Activated CD4-positive, alpha-beta T cell treated with anti-CD3 and anti-CD28 coated beads, Interleukin-2, amount 10 ng/mL, durations not matched to agents 7 days and 5 days (primary cell): ENCODE measurements around the gene XXYLT1. TPM values are rescaled to one million over a fixed set of nuclear protein-coding genes. Genes with fewer than 3 reads are reported as not detected.
"Not testable (repeated sequence)": the region's sequence is repeated elsewhere in the genome, so short reads cannot be mapped to it uniquely, and the experiment has no call there.

Source experiments
- CTCF ChIA-PET: fragments of 350-600 bp; sonication (Branson Sonifier 250); formaldehyde crosslinking; loops from one replicate; lab custom pipeline; 2021; ENCODE audit warnings: antibody characterized with exemption; lab: Charles Lee
- POLR2A ChIA-PET: fragments of 350-600 bp; sonication (Branson Sonifier 250); formaldehyde crosslinking; loops from one replicate; lab custom pipeline; 2021; ENCODE audit warnings: antibody characterized with exemption; lab: Charles Lee
- DNase-seq: peaks from one replicate; pipeline ENCODE4 v3.0.0-alpha.2; 2020
- H3K27ac Mint-ChIP-seq: one replicate; pipeline ENCODE4 v1.8.0; 2021; ENCODE audit warnings: mild to moderate bottlenecking, moderate library complexity, mixed read lengths
- H3K27me3 Mint-ChIP-seq: one replicate; pipeline ENCODE4 v1.8.0; 2021; ENCODE audit warnings: mixed read lengths
- H3K36me3 Mint-ChIP-seq: one replicate; pipeline ENCODE4 v1.8.0; 2021; ENCODE audit warnings: low read depth, mixed read lengths
- H3K4me1 Mint-ChIP-seq: one replicate; pipeline ENCODE4 v1.8.0; 2021; ENCODE audit warnings: mixed read lengths
- H3K4me3 Mint-ChIP-seq: one replicate; pipeline ENCODE4 v1.8.0; 2021; ENCODE audit warnings: mild to moderate bottlenecking, moderate library complexity, mixed read lengths
- H3K9me3 Mint-ChIP-seq: one replicate; pipeline ENCODE4 v1.8.0; 2021; ENCODE audit warnings: mixed read lengths
- total RNA-seq, 2 experiments: library from RNA; stranded (reverse); gene quantifications; one replicate each; pipeline ENCODE4 v1.2.3, GENCODE V29; 2021

XXYLT1 gene
- total RNA-seq, 2 experiments from 2014 or later, result 7.7 to 7.8 TPM

DNA sequence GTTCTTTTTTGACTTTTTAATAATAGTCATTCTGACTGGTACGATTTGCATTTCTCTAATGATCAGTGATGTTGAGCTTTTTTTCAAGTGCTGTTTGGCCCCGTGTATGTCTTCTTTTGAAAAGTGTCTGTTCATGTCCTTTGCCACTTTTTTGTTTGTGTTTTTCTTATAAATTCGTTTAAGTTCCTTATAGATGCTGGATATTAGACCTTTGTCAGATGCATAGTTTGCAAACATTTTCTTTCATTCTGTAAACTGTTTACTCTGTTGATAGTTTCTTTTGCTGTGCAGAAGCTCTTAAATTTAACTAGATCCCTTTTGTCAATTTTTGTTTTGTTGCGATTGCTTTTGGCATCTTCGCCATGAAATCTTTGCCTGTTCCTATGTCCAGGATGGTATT lies 220.7 kb downstream of the XXYLT1 start:
- H3K4me1 Mint-ChIP-seq, H3K4me3 Mint-ChIP-seq, H3K9me3 Mint-ChIP-seq, DNase-seq, CTCF ChIA-PET, POLR2A ChIA-PET, H3K27ac Mint-ChIP-seq, H3K36me3 Mint-ChIP-seq: not testable (repeated sequence)
- peaks cover 24% of the 10 kb centered on the region for H3K27me3 Mint-ChIP-seq

DNA sequence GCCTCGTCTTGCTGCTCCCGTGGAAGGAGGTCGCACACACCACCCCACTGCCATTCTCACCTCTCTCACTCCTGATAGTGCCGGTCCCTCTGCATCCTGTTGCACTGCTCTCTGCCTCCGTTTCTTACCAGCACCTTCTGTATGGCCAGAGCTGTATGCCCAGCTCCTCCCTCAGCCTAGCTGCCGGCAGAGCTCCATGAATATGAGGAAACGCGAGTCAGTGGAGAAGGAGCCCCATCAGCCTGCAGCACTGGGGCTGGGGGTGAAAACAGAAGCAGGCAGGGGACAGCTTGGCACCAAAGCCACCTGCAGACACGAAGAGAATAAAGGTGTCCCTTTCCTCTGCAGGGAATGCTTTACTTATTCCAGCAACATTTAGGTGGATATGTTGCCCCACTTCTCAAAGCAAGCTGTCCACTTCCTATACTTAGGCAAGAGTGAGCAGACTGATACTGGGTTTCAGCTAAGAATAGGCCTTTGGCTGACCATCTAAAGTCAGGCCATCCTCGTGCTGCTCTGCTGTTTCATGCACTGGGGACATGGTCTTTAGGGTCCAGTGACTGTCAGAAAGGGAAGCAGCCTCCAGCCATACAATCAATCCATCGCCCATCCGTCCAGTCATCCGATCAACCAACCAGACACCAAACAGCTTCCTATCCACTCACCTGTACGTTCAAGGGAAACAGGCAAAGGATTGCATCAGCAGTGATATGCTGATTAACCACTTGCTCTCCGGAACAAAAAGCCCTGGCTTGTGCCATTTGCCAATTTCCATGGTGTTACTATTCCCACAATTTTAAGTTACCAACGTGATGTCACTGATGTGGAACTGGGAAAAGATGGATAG lies 222.7 kb downstream of the XXYLT1 start:
- POLR2A ChIA-PET, result no interaction called here
- no peak overlapping the region for H3K4me3 Mint-ChIP-seq

DNA sequence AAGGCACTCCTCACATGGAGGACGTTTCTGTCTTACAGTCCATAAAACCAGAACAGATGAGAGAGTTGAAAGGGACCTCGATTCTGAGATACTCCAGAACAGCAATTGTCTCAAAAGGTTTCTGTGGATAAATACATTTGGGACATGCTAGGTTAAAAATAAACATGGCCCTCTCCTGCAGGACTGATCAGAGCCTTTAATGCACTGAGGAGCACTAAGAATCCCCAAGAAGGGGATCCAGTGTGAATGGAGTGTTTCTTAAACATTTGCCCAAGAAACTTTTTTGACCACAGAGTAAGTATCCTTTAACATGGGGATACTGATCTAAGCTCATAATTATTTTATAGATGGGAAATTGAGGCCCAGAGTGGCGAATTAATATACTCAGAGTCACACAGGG lies 223.4 kb downstream of the XXYLT1 start:
- POLR2A ChIA-PET, result no interaction called here
- H3K27ac Mint-ChIP-seq, result no peak overlapping the region
- CTCF ChIA-PET, result no interaction called here
- no peaks in the 10 kb centered on the region for H3K4me1 Mint-ChIP-seq
- H3K9me3 Mint-ChIP-seq, result no peaks in the 10 kb centered on the region
- peaks cover 15% of the 10 kb centered on the region for H3K27me3 Mint-ChIP-seq
- H3K36me3 Mint-ChIP-seq, result no peaks in the 10 kb centered on the region
- H3K4me3 Mint-ChIP-seq, result no peak overlapping the region
- DNase-seq, result no peak

More for the DNA sequence above, 222.7 kb downstream of the XXYLT1 start:
- H3K9me3 Mint-ChIP-seq, result no peaks in the 10 kb centered on the region
- H3K27ac Mint-ChIP-seq, result no peak overlapping the region
- H3K27me3 Mint-ChIP-seq, result peaks cover 18% of the 10 kb centered on the region
- CTCF ChIA-PET, result no interaction called here
- no peak for DNase-seq
- no peaks in the 10 kb centered on the region for H3K4me1 Mint-ChIP-seq
- no peaks in the 10 kb centered on the region for H3K36me3 Mint-ChIP-seq

DNA sequence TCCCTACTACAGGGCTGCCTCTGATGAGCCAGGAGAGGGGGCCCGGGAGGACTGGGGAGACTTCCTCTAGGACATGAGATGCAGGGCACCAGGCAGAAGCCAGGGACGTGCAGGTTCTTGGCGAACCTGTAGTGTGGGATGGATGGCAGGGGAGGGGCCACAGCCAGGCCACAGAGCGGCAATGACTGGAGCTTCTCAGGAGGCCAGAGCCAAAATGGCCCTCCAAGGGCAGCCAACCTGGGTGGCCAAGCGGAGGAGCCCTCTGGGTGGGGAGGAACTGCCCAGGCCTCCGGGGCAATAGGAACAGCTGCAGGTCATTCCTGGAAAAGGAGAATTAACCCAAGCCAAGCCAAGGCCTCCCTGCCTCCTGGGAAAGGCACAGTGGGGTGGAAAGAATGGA lies 224.5 kb downstream of the XXYLT1 start:
- H3K9me3 Mint-ChIP-seq, result no peaks in the 10 kb centered on the region
- no peak for DNase-seq
- H3K27me3 Mint-ChIP-seq, result peaks cover 9% of the 10 kb centered on the region
- no peak overlapping the region for H3K27ac Mint-ChIP-seq
- no peaks in the 10 kb centered on the region for H3K36me3 Mint-ChIP-seq
- no peak overlapping the region for H3K4me3 Mint-ChIP-seq
- POLR2A ChIA-PET, result no interaction called here
- CTCF ChIA-PET, result no interaction called here
- no peaks in the 10 kb centered on the region for H3K4me1 Mint-ChIP-seq

DNA sequence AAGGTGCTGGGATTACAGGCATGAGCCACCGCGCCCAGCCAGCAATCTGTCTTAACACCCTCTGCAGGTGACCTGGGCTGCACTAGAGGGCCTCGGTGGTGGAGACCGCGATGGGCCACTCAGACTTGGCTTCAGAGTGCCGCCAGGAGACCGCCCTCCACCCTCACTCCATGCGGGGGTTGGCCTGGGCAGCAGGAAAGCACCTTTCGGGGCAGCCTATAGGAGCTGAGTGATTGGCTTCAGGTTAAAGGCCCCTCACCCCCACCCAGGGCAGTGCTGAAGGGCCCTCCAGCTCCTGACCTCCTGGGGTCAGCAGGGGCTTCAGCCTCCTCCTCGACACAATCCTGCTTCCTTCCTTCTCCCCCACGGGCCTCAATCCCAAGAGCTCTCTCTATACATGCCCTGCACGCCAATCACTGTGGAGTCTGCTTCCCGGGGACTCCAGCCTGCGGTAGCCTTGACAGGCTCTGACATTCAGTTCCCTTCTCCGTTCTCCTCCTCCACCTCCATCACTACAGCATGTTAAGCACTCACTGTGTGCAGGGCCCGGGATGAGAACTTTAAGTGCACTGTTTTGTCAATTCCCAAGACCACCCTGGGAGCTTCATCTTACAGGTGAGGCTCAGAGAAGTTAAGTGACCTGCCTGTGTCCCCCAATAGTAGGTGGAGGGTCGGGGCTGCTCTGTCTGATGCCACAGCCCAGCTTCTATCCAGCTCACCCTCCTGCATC lies 225.3 kb downstream of the XXYLT1 start:
- H3K4me1 Mint-ChIP-seq, result no peaks in the 10 kb centered on the region
- H3K4me3 Mint-ChIP-seq, result no peak overlapping the region
- no peaks in the 10 kb centered on the region for H3K9me3 Mint-ChIP-seq
- ChIA-PET POLR2A (no interaction called here), CTCF (interaction anchor here (0.7 kb wide), 1 partner anchor 225 kb away, joined by 3 read pairs; no protein-coding TSS in a partner anchor)
- DNase-seq, result no peak
- peaks cover 2% of the 10 kb centered on the region for H3K27me3 Mint-ChIP-seq
- no peak overlapping the region for H3K27ac Mint-ChIP-seq
- H3K36me3 Mint-ChIP-seq, result no peaks in the 10 kb centered on the region

DNA sequence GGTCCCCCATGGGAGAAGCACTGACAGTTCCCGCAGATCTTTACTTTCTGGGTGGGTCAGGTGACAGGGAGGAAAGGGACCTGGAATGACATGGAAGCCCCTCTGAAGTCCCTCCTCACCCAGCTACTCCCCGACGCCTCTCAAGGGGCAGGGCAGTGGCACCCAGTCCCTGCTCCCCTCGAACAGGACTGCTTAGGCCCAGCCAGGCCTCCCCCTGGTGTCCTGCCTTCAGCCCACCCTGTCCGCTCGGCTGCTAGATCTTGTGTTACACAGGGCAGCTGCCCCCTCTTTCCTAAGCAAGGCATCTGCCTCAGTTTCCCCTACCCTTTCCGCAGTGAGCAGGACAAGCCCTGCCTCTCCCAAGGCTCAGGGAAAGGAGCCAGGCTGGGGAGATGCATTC lies 226.5 kb downstream of the XXYLT1 start:
- POLR2A ChIA-PET, result no interaction called here
- Mint-ChIP-seq H3K9me3 (no peaks in the 10 kb centered on the region), H3K27me3 (no peaks in the 10 kb centered on the region), H3K4me3 (no peak overlapping the region), H3K4me1 (no peaks in the 10 kb centered on the region), H3K36me3 (no peaks in the 10 kb centered on the region), H3K27ac (no peak overlapping the region)
- CTCF ChIA-PET, result no interaction called here
- no peak for DNase-seq

DNA sequence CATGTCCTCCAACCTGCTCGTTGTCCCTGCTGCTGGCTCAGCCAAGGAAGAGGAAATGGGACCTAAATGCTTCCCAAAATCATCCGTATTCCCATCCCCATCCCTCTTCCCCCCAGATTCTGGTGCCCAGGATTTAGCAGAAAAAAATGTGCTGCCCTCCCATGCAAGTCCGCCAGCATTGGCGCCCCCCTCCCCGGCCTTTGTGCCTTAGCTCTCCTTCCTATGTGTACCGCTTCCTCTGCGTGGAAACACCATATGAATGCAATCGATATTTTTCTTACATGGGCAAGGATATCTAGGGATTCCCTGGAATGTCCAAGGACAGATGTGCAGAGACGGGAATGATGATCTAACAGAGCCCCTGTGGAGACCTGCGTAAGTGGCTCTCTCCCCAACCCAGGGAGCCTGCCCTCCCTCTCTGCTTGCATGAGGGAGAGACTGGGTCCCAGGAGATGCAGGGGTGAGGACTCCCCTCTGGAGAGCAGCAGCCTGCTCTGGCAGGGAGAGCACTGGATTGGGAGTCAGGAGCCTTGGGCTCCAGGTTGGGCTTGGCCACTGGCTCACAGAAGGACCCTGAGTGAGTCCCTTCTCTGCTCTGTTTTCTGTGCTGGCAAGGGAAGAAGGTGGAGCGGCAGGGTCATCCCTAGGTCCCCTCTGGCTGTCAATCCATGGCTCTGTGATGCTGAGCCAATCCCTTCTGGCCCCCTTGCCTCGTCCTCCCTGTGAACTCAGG lies 227.2 kb downstream of the XXYLT1 start:
- H3K9me3 Mint-ChIP-seq, result no peaks in the 10 kb centered on the region
- no peaks in the 10 kb centered on the region for H3K4me1 Mint-ChIP-seq
- no peak overlapping the region for H3K27ac Mint-ChIP-seq
- H3K27me3 Mint-ChIP-seq, result no peaks in the 10 kb centered on the region
- DNase-seq, result no peak
- POLR2A ChIA-PET, result no interaction called here
- H3K4me3 Mint-ChIP-seq, result no peak overlapping the region
- CTCF ChIA-PET, result no interaction called here
- H3K36me3 Mint-ChIP-seq, result no peaks in the 10 kb centered on the region

DNA sequence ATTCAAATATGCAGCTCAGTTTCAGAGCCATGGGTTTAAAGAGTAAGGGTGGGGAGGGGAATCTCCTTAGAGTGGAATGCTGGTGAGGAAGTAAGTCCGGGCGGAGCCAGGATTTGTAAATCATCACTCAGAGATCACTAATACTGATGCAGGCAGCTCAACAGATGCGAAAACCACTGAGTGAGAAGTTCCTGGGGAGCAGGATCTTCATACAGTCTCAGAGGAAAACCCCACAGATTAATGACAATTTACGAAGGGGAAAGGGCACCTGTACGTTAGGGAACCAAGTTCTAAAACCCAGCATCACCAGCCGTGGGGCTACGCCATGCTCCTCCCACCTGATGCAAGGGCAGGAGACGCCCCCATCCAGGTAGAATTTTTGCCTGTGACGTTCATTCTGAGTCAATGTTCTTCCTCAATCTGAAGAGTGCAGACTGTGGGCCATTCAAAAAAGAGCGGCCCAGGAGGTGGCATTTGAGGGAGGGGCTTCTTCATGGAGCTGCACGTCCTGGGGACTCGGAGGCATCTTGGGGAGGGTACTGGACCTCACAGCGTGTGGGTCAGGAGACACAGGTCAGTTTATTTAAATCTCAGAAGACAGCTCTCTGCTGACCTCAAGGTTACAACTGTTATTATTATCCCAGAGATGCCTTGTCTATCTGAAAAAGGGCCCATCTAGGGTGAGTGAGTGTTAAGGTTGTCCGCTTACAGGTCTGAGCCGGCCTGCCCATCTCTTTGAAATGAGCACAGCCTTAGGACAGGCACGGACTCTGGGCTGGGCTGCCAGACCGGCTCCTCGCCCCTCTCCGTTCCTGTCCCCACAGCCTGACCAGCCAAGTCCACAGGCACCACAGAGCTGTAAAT lies 228.0 kb downstream of the XXYLT1 start:
- no peaks in the 10 kb centered on the region for H3K4me1 Mint-ChIP-seq
- peaks cover 2% of the 10 kb centered on the region for H3K27me3 Mint-ChIP-seq
- POLR2A ChIA-PET, result interaction anchor here (0.5 kb wide), 1 partner anchor 405 kb away, joined by 8 read pairs; no protein-coding TSS in a partner anchor
- H3K9me3 Mint-ChIP-seq, result no peaks in the 10 kb centered on the region
- H3K36me3 Mint-ChIP-seq, result no peaks in the 10 kb centered on the region
- H3K4me3 Mint-ChIP-seq, result no peak overlapping the region
- DNase-seq, result no peak
- no peak overlapping the region for H3K27ac Mint-ChIP-seq
- CTCF ChIA-PET, result interaction anchor here (0.8 kb wide), 1 partner anchor 237 kb away, joined by 3 read pairs; no protein-coding TSS in a partner anchor

DNA sequence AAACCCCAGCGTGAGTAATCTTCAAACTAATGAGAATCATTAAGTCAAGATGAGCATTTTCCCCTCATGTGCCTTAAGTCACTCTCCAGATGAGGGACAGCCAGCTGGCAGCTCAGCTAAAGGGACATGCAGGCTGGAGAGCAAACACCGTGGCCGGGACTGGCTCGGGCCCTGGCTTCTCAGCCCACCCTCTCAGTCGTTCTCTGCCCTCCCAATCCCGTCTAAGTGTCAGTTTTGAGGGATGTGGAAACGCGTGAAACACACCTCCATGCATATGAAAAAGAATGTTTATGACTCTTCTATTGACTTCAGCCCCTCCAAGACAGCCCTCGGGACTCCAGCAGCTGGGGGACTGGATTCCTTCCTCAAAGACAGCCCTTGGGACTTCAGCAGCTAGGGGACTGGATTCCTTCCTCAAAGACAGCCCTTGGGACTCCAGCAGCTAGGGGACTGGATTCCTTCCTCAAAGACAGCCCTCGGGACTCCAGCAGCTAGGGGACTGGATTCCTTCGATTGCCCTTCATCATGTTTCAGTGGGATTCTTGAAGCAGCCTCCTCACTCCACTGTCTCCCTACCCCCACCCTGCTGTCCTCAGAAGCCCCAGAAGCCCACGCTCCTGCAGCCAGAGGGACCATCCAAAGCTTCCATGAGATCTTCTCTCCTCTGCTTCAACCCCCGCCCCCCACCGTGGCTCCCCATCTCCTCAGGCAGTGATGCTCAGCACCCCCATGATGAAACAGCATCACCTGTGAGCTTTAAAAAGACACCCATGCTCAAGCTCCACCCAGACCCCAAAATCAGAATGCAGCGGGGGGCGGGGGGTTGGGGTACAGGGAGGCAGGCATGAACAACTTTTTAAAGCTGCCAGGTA lies 228.9 kb downstream of the XXYLT1 start:
- DNase-seq, result no peak
- POLR2A ChIA-PET, result interaction anchor here (0.5 kb wide), 1 partner anchor 404 kb away, joined by 8 read pairs; no protein-coding TSS in a partner anchor
- H3K27ac Mint-ChIP-seq, result no peak overlapping the region
- CTCF ChIA-PET, result interaction anchor here (0.8 kb wide), 1 partner anchor 236 kb away, joined by 3 read pairs; no protein-coding TSS in a partner anchor
- no peaks in the 10 kb centered on the region for H3K4me1 Mint-ChIP-seq
- peaks cover 6% of the 10 kb centered on the region for H3K27me3 Mint-ChIP-seq
- no peaks in the 10 kb centered on the region for H3K36me3 Mint-ChIP-seq
- no peak overlapping the region for H3K4me3 Mint-ChIP-seq
- no peaks in the 10 kb centered on the region for H3K9me3 Mint-ChIP-seq

DNA sequence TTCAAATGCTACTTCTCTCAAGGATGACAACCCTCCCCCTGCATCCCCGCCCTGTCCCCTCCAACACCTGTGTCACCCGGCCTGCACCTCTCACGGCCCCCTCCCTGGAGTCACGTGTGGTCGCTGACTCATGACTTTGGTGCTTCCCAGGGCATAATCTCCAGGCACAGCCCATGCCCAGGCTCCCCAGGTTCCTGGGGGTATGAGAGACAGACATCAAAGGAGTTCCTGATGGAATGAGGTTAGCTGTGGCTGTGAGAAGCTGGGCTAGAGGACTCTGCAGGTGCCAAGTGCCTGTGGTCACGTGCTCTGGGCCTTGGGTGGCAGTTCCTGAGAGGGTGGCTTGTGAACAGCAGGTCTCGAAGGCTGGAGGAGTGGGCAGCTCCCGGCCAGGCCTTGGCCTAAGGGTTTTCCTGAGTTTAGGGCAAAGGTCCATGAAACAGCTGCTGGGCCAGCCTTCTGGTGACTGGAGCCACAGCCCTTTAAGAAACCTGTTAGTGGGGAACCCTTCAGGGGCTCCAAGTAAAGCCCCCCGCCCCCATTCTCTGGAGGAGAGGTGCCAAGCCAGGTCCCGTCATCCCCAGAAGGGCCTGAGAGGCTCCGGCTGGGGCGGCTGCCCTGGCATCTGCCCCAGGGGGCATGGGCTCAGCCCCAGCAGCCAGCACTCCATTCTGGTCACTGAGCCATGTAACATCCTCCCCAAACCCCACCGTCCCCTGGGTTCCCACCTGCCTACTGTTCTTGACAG lies 230.0 kb downstream of the XXYLT1 start:
- Mint-ChIP-seq H3K36me3 (no peaks in the 10 kb centered on the region), H3K4me1 (no peaks in the 10 kb centered on the region), H3K4me3 (no peak overlapping the region), H3K27ac (no peak overlapping the region), H3K27me3 (peaks cover 6% of the 10 kb centered on the region), H3K9me3 (no peaks in the 10 kb centered on the region)
- CTCF ChIA-PET, result interaction anchor here (0.8 kb wide), 1 partner anchor 15 kb away, joined by 3 read pairs; no protein-coding TSS in a partner anchor
- POLR2A ChIA-PET, result no interaction called here
- no peak for DNase-seq

DNA sequence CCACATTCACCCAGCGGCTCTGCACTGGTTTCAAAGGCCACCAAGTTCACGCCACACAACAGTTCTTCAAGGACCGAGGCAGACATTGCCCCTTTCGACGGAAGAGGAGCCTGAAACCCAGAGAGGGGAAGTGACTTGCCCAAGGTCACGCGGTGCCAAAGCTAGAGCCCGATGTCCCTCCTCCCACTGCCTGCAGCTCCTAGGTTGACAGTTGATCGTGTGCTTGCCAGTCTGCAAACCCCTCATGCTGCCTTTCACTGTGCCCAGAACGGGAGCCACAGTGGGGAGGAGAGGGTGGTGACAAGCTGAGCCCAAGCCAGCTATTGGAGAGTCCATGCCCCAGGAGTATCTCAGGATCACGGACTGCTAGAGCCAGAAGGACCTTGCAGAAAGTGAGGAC lies 230.9 kb downstream of the XXYLT1 start:
- Mint-ChIP-seq H3K9me3 (no peaks in the 10 kb centered on the region), H3K4me1 (no peaks in the 10 kb centered on the region), H3K27ac (no peak overlapping the region), H3K27me3 (peaks cover 6% of the 10 kb centered on the region), H3K36me3 (no peaks in the 10 kb centered on the region), H3K4me3 (no peak overlapping the region)
- ChIA-PET POLR2A (no interaction called here), CTCF (interaction anchor here (0.5 kb wide), 1 partner anchor 524 kb away, joined by 3 read pairs; no protein-coding TSS in a partner anchor)
- DNase-seq, result no peak
